ENCODE results near the gene CNN2.

DNA sequence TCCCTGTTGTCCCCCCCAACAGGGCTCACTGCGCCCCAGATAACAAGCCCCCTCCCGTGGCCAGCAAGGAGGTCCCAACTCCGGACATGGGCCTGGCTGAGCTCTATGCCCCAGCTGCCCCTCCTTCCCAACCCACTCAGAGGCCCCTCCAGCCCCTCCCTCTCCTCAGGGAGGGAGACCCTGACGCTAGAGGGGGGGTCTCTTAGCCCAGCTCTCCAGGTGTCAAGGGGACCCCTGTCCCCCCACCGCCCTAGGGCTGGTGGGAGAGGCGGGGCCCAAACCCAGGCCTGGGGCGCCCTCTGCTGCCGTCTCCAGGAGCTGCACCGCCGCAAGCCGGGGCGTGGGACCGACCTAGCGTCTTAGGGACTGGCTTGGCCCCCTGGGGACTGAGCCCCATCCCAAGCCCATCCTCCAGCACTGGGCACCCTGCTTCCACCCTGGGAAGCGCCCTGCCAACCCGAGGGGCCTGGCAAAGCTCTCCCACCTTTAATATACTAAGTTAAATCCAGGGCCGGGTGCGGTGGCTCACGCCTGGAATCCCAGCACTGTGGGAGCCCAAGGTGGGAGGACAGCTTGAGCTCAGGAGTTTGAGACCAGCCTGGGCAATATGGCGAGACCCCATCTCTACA lies 24.8 kb upstream of the CNN2 start:
- TF ChIP-seq, protein P1, sequence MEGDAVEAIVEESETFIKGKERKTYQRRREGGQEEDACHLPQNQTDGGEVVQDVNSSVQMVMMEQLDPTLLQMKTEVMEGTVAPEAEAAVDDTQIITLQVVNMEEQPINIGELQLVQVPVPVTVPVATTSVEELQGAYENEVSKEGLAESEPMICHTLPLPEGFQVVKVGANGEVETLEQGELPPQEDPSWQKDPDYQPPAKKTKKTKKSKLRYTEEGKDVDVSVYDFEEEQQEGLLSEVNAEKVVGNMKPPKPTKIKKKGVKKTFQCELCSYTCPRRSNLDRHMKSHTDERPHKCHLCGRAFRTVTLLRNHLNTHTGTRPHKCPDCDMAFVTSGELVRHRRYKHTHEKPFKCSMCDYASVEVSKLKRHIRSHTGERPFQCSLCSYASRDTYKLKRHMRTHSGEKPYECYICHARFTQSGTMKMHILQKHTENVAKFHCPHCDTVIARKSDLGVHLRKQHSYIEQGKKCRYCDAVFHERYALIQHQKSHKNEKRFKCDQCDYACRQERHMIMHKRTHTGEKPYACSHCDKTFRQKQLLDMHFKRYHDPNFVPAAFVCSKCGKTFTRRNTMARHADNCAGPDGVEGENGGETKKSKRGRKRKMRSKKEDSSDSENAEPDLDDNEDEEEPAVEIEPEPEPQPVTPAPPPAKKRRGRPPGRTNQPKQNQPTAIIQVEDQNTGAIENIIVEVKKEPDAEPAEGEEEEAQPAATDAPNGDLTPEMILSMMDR (IDR thresholded peaks at IDR 0.05): peak; percentile 81 to 97 (median 91)
- TF ChIP-seq EP300 (IDR thresholded peaks at IDR 0.05): no peak
- no peak for TF ChIP-seq POLR2A (IDR thresholded peaks at IDR 0.05)
